Measurements from ENCODE around the gene WSCD2.

WSCD2 gene

DNA sequence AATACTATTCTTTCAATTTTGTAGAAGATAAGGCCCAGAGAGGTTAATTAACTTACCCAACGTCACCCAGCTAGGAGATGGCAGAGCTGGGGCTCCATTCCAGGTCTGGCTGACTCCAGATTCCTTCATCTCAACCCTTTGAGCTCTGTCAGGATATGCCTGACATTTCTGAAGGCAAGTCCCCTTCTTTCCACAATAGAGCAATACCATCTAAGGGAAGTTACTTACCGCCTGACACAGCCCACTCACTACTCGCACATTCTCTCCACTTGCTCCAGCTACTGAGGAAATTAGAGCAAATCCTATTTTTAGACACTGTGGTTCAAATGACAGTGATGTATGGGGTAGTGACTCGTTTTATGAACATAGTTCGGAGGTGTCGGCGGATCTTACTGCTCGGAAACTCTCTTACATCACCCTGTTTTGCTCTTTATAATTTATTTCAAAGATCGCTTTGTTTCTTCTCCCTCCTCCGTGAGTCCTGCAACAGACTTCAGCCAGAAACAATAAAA is 2.0 kb upstream of the WSCD2 start:
- no peak for DNase-seq (ENCODE audit: low read depth in 2 of 3, low spot score in 2 of 3)

DNA sequence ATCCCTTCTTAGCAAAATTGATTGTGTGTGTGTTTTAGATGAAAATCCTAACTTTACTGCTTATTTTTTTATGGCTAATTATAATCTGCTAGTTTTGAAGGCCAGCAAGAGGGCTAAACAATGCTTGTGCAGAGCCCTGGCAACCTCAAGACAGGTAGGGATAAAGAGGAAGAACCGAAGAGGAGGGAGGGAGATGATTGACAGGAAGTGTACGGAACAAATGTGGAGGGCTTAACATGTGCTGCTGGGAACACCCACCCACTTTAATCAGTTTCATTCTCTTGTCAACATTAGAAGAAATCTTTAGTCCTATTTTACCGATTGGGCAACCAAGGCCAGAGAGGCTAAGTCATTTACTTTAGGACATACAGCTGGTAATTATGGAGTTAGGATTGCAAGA is 1.4 kb upstream of the WSCD2 start:
- DNase-seq (ENCODE audit: low read depth in 2 of 3, low spot score in 2 of 3) = no peak

DNA sequence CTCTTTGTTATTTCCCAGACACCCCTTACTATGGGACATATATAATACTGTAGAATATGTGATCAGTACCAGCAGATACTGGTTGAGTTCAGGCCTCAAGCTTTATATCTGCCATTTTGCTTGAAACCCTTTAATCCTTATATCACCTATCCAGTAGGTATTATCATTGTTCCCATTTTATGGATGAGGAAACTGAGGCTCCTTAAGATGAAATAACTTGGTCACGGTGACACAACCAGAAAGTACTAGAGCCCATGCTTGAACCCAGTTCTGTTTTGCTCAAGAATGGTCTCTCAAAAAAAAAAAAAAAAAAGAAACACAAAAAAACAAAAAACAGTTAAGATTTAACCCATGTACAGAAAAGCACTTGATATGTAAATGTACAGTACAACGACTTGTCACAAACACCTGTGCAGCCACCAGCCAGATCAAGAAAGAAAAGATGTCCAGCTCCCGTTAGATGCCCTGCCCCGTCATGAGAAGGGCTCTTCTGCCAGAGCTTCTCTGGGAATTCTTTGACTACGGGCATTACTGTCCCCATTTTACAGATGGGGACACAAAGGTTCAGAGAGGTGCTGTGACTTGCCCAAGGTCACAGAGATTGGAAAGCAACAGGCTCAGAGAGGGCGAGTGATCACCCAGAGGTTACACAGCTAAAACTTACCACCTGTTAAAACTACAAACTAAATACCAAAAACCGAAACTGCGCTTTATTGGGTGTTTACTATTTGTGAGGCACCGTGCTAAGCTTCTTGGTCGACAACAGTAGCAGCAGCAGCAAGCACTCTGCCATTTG is 669 bp upstream of the WSCD2 start:
- DNase-seq (ENCODE audit: low read depth in 2 of 3, low spot score in 2 of 3) = no peak

DNA sequence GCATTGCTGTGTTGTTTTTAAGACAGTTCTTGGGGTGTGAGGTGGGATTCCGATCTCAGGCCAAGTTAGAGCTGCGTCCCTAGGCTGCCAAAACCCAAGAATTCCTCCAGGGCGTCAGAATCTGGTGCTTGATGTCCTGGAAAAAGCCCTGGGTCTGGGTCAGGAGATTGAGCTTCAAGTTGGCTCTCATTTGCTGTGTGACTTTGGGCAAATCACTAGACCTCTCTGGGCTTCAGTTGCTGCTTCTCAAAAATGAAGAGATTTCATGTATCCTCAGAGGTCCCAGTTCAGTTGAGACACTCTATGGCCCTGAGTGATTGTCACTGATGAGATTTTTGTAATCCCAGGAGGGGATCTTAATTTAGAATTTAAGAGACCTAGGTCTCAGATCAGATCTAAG is 1.9 kb downstream of the WSCD2 start:
- DNase-seq (ENCODE audit: low read depth in 2 of 3, low spot score in 2 of 3) = no peak

DNA sequence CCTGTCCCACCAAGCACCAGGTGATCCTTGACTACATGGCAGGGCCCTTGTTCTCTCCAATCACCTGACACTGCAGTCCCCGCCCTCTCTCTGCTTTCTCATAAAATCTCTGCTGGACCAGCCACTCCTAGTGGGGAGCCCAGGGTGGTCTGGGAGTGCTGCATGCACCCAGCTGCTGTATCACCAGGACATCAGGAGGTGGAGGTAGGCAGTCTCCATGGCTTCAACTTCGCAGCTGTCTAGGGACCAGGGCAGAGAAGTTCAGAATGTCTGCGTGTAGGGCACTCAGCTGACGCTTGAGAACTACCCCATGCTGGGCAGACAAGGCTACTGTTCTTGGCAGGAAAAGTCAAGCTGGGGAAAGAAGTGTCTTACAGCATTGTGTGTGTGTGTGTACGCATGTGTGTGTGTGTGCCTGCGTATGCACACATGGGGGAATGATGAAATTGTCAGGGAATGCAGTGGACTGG is 2.6 kb downstream of the WSCD2 start:
- no peak for DNase-seq (ENCODE audit: low read depth in 2 of 3, low spot score in 2 of 3)

DNA sequence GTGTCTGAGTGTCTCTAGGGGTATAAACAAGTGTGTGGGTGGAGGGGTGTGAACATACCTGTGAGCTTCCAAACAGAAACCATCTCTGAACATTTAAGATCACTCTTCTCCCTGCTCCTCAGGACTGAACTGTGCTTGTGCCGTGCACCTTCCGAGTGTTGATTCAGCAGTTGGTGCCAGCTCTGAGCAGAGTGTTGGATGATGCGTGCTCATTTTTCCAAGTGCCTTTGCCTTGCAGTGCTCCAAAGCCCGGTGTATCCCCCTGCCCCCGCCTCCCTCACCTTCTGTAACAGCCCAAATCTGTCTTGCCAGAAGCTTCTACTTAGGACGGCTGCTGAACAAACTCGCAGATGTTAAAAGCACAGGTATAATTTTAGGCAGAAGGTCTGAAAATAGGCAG is 4.4 kb downstream of the WSCD2 start:
- no peak for DNase-seq (ENCODE audit: low read depth in 2 of 3, low spot score in 2 of 3)

DNA sequence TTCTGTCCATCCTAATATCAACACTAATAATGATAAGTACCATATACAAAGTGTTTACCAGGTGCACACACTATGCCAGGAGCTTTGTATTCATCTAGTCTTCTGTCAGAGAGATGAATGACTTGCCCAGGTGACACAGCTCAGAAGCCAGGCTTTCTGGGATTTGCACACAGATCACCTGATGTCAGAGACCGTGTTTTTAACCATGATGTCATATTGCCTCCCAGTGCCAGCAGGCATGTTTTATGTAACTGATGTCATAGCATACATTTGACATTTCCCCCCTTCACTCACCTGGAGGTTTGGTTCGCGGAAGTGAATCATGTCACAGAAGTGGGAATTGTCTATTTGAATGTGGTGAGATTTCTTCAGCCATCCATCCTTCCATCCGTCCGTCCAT is 5.7 kb downstream of the WSCD2 start:
- no peak for DNase-seq (ENCODE audit: low read depth in 2 of 3, low spot score in 2 of 3)

DNA sequence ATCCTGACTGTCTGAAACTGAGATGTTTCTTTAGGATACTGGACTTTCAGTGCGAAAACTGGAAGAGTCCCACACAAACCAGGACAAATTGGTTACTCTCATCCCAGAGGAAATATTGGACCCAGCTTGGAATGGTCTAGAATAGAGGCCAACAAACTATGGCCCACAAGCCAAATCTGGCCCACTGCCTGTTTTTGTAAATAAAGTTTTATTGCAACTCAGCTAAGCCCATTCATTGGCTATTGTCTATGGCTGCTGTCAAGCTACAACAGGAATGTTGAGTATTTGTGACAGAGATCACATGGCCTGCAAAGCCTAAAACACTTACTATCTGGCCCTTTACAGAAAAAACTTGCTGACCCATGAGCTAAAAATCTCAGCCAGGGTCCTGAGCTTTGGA is 6.5 kb downstream of the WSCD2 start:
- DNase-seq (ENCODE audit: low read depth in 2 of 3, low spot score in 2 of 3) = no peak

DNA sequence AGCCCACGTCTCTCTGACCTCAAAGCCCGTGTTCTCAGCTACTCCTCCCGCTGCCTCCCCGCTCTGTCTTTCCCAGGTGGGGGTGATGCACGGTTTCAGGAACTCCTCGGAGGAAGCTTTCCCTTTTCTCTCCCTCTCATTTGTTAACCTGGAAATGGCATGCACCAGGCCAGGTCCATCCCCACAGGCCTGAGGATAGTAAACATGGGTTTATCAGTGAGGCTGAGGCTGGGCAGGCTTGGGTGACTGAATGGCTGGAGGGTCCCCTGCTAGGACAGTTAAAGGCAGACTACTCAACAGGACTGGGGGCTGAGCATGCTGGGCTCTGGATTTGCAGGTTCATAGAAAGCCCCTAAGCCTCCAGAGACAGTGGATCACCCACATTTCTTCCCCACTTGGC is 7.6 kb downstream of the WSCD2 start:
- DNase-seq (ENCODE audit: low read depth in 2 of 3, low spot score in 2 of 3) = no peak

DNA sequence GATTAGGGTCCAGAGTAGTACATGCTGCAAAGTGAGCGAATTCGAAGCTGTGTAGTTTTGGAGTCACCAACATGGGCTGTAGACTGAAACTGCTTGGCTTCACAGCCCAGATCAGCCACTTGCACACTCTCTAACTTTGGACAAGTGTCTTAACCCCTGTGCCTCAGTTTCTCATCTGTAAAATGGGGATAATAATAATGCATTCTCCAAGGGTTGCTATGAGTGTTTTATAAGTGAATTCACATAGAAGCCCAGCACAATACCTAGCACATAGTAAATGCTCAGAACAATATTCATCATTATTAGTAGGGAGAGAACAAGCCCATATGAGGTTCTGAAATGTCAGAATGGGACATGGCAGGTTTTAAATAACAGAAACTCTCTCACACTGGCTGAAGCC is 10.4 kb downstream of the WSCD2 start:
- no peak for DNase-seq (ENCODE audit: low read depth in 2 of 3, low spot score in 2 of 3)

DNA sequence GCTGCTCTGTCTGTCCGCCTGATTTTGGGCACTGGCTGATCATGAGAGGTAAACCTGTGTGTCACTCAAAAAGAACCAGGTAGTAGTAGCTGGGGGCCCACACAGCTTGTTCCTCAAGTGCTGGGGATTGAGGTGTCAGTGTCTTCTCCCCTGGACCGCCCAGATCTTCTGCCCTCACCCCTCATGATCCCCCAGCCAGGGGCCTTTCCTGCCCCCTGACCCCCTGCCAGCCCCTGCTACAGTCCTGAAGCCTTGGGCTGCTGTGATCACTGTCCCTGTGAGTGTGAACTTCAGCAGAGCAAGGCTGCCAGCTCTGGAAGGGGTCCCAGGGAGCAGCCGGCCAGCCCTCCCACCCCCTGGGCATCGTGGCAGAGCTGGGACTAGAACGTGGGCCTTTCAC is 11.4 kb downstream of the WSCD2 start:
- no peak for DNase-seq (ENCODE audit: low read depth in 2 of 3, low spot score in 2 of 3)

DNA sequence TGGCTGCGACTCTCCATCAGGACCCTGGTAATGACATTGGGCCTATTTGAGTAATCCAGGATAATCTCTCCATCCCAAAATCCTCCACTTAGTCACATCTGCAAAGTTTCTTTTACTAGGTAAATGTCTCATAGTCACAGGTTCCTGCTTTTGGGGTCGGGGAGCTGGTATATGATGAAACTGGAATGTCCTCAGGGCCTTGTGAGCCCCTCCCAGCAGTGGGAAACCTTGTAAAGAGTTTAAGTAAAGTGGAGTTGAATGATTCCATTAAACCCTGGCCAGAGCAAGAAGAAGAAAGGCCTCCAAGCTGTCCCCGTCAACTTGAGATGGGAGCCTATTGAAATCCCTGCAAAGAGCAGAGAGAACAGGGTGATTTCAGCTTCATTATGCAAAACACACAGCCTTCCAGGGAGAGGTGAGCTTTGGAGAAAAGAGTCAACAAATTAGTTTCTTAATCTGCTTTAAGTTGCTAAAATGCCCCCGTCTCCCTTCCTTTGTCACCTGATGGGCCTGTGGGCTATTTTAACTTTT is 12.6 kb downstream of the WSCD2 start:
- DNase-seq (ENCODE audit: low read depth in 2 of 3, low spot score in 2 of 3) = no peak

DNA sequence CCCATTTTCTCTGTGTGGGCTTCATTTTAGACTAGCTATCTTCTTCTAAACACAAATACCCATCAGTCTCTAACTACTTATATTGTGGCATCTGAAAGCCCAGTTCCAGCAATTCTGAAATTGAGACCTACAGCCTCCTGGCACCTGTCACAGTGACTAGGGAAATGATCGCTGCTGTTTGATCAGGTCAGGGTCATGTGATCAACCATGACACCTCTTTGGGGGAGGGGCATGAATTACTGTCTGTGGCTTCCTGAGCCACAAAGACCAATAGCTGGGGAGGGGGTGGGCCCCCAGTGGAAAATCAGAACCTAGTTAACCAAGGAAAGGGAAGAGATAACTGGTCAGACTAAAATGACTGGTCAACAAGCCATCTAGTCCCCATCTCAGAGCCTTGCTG is 14.1 kb downstream of the WSCD2 start:
- DNase-seq (ENCODE audit: low read depth in 2 of 3, low spot score in 2 of 3) = no peak

DNA sequence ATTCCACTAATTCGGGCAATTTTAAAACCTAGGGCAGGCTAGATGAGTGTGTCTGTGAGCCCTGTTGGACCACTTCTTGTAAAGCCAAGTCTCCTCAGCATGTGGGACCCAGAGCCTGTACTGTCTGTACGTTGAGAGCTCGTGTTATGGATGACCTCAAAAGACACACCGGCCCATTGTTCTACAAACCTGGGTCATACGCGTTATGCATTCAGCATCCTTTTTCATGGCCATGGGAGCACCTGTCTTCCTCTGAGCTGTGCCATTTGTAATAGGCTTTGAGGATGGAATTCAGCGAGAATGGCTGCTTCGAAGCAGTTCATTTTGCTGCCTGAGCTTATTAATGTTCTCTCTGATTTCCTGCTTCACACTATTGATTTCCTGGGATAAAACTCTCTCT is 15.0 kb downstream of the WSCD2 start:
- no peak for DNase-seq (ENCODE audit: low read depth in 2 of 3, low spot score in 2 of 3)

DNA sequence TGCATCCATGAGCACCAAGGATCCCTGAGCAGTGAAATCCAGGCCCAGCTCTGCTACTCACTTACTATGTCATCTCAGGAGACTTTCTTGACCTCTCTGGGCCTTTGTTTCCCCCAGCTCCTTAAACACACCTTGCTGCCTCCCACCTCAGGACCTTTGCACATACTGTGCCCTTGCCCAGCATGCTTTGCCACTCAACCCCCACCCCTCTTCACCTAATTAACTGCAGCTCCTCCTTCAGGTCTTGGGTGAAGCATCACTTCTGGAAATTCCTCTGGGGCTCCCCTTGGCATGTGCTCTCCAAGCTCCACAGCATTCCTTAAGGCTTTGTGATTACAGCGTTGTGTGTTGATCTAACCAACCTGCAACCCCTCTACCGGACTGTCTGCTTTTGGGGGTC is 15.9 kb downstream of the WSCD2 start:
- DNase-seq (ENCODE audit: low read depth in 2 of 3, low spot score in 2 of 3) = no peak

DNA sequence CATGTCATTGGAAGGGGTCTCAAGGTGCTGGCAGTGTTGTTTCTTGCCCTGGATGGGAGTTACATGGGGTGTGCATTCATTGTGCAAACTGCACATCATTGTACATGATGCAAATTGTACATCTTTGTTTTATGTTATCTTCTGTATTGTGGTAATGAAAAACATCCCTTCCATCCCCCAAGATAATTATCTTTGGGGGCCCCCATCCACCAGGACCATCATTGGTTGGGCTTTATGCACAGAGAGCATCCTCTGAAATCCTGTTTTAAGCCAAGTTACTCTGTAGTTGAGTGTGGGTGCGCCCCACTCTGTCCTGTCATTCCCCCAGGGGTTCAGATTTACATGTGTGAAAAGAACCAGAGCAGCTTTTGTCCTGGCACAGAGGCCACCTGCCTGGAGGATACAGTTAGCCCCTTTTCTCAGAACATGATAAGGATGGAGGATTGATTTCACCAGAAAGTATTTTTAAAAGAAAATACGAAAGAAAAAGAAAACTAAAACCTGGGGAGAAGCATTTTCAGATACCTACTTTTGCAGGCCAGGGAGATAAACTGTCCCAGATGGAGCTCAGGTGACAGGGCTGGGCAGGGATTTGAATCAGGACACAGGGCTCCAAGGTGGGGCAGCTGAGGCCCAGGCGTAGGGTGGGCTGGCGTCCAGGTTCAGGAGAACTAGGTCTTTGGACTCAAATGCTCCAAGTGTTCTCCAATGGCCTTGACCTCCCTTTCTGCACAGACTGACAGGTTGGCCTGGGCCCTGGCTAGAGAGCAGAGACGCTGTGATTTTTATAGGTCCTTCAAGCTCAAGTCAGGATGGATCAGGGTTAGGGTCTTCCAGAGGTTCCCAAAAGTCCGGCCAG is 17.2 kb downstream of the WSCD2 start:
- DNase-seq (ENCODE audit: low read depth in 2 of 3, low spot score in 2 of 3) = no peak

DNA sequence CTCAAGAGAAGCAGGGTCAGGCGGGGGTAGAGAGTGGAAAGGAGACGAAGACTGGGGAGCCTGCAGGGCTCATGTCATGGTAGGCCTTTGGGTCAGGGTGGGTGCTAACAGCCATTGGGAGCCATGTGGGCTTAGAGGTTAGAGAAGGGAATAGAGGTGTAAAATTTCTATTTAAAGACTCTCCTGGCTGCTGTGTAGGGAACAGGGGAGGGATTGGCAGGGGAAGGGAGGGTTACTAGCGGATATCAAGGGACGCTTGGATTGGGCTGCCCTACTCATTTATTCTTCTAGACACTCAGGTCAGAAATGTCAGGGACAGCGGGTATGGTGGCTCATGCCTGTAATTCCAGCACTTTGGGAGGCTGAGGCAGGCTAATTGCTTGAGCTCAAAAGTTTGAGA is 18.2 kb downstream of the WSCD2 start:
- no peak for DNase-seq (ENCODE audit: low read depth in 2 of 3, low spot score in 2 of 3)

DNA sequence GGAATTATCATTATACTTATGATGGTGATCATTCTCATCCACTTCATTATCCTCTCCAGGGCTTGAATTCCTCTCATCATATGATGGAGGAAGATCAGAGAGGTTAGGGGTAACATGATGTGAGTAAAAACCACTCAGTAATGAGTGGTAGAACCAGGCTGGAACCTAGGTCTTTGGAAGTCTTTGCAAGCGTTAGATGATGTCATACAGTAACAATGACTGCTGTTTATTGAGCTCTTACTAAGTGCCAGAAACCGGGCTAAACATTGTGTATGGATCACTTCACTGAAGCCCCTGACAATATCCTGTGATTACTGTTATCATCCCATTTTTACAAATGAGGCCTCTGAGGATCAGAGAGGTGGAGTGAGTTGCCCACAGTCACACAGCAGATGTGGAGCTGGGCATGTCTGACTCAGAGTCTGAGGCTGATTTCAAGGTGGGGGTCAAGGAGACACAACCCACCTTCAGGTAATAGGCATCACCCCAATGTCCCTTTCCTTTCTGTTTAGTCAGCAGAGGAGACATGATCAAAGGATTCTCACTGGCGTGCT is 19.5 kb downstream of the WSCD2 start:
- no peak for DNase-seq (ENCODE audit: low read depth in 2 of 3, low spot score in 2 of 3)

DNA sequence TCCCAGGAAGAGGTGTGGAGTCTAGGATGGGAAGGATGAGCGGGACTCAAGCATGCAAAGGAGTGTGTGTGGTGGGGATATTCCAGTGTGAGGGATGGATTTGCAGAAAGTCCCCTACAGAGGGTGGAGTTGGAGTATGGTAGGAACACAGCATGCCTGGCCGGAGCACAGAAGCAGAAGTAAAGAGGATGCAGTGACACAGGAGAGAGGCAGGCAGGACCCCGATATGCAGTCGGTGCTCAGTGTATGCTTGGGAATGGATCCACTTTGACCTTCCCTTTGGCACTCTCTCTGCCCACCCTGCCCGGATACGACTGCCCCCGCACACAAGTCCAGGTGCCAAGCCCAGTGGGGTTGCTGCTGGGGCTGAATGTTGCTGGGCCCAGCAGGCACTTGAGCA is 21.3 kb downstream of the WSCD2 start:
- no peak for DNase-seq (ENCODE audit: low read depth in 2 of 3, low spot score in 2 of 3)

DNA sequence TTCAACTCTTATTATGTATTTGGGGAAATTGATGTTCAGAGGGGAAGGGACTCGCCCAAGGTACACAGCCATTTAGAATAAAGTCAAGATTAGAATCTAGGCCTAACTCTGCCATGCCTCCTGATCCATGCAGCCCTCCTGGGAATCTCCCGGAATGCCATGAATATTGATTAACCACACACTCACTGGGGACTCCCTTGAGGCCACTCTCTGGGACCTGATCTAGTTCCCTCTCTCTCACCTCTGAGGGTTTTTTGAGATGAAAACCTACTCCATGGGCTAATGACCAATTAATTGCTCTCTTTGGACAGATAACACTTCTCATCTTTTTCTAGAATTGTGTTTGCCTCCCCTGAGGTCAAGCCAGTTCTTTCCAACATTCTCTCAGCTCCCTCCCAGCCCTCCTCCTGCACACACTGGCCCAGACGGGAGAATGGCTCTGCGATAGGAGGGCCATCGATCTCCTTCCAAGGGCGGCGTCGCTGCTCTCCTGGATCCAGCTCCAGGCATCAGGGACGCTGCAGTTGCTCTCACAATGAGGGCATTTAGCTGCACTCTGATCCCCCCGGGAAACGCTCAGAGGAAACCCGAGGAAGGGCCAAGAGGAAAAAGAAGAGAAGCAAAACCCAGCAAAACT is 22.6 kb downstream of the WSCD2 start:
- DNase-seq (ENCODE audit: low read depth in 2 of 3, low spot score in 2 of 3) = no peak

DNA sequence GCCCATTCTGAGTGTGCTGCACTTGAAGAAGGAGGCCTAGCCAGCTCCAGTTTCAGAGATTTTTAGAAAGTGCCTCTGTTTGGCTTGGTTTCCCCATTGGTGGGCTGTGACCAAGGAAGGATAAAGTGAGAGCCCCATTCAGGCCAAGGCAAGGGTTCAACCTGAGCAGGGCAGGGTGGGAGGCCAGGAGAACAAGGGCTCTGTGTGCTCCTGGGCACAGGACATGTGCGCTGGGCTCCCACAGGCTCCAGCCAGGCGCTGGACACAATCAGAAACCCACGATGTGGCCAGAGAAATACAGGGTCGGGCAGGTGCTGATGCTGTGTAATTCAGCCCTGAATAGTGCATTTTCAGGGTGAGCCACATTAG is 23.1 kb downstream of the WSCD2 start:
- no peak for DNase-seq (ENCODE audit: low read depth in 2 of 3, low spot score in 2 of 3)
